ENCODE measurements around the gene AUNIP. TPM values are rescaled to one million over a fixed set of nuclear protein-coding genes. Genes with fewer than 3 reads are reported as not detected.
A peak's percentile ranks its signal among the peaks of the same experiment; 100 is the strongest.

Gene AUNIP
- total RNA-seq, 1 experiment from 2014 or later, result 15.8 TPM

DNA sequence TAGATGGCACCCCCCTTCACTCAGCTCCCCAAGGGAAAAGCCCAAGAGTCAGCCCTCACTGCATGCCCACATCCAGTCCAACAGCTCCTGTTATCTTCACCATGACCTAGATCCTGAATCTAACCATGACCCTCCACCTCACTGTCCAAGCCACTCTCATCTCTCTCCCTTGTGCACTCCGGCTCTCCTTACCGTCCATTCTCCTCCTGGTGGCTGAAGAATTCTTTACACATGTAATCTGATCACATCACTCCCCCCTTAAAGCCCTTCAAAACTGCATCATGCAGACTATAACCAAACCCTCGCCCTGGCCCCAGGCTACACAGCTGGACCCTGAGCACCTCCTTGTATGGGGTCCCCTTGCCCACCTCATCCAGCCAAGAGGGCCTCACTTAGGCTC is 30.2 kb upstream of the AUNIP start:
- no peak for DNase-seq (ENCODE audit: low read depth)

DNA sequence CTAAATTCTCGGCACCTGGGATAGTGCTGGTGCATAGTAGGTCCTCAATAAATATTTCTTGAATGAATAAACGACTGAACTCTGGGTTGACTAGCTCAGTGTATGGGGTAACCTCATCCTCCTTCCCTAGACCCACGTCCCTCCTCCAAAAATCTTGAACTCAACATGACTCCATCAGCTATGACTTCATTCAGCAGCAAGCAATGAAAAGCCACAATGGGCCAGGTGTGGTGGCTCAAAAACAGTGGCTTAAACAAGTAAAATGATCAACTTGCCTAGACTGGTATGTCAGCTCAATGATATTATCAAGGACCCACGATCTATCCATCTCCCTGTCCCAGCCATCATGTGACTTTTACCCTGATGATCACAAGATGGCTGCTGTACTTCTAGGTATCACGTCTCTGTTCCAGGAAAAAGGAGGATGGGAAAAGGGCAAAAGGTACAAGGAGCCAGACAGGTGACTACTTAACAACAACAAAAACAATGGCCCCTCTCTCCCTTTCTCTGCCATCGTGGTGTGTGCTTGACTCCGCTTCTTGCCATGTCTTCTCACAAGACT is 29.2 kb upstream of the AUNIP start:
- DNase-seq (ENCODE audit: low read depth), result no peak

GRCh38 chr1:25885602-25886001 is 26.3 kb upstream of the AUNIP start:
- no peak for DNase-seq (ENCODE audit: low read depth)

GRCh38 chr1:25881266-25881665 is 22.0 kb upstream of the AUNIP start:
- DNase-seq (ENCODE audit: low read depth), result no peak

DNA sequence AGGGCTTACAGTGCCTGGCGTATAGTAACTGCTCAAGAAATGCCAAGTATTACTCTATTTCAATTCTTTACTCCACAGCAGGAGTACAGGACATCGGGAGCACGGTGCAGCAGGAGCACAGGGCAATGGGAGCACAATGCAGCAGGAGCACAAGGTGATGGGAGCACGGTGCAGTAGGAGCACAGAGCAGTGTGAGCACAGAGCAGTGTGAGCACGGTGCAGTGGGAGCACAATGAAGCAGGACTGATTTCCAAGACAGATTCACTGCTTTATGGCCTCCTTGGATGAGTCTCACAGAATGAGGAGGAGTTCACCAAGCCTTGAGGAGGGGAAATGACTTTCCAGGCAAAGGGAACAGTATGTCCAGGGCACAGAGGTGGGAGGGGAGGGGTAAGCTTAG is 21.3 kb upstream of the AUNIP start:
- DNase-seq (ENCODE audit: low read depth), result no peak

DNA sequence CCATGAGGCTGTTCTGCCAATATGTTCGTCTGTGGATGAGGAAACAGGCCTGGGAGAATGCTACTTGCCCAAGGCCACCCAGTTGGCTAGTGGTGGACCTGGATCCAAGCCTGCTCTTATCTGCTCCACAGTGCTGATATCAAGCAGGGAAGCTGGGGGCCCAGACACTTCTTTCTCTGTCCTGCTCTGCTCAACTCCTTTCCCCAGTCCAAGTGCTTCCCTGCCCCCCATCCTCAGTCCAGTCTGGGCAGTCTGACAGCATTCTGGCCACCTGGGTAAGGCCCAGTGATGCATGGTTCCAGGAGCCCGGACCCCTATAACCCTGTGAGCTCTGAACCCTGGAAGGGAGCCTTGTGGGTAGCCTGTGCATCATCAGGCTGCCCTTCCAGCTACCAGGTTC is 20.4 kb upstream of the AUNIP start:
- DNase-seq (ENCODE audit: low read depth), result no peak

DNA sequence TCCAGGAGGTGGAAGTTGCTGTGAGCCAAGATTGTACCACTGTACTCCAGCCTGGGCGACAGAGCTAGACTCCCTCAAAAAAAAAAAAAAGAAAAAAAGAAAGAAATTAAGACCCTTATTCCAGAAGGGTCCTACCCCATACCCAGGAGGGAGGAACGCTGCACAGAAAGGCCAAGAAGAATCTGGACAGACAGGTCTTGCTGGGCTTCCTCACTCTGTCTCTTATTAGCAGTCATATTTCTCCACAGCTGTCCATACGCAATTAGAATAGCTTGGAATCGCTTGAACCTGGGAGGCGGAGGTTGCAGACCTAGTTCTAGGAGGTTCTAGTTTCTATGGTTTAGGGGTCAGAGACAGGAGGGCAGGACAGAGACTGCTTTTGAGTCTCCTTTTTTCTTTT is 19.4 kb upstream of the AUNIP start:
- DNase-seq (ENCODE audit: low read depth), result no peak

DNA sequence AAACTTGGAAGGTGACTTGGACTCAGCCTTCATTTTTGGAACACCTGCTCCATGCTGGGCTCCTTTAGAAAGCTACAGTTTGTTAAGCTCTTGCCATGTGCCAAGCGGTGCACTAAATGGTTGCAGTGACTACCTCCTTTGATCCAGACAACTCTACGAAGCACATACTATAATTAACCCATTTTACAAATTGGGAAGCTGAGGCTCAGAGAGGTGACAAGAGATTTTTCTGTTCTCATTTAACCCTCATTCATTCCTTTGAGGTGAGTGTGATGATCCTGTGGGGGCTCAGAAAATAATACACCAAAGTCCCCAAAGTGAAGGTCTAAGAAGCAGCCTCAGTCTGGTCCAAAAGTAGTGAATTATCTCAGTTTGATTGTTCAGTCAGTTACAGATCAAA is 17.9 kb upstream of the AUNIP start:
- no peak for DNase-seq (ENCODE audit: low read depth)

DNA sequence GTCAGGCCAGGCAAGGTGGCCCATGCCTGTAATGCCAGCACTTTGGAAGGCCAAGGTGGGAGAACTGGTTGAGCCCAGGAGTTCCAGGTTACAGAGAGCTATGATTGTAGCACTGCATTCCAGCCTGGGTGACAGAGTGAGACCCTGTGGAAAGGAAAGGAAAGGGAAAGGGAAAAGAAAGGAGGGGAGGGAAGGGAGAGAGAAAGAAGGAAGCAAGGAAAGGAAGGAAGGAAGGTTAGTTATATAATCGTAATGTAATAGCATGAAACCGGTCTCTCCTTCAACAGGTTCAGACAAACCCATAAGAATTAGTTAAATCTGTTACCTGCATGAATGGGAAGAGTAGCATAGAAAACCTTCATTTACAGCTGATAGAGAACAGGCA is 17.4 kb upstream of the AUNIP start:
- DNase-seq (ENCODE audit: low read depth), result no peak

- DNase-seq (ENCODE audit: low read depth), result no peak
Observed at GRCh38 chr1:25875856-25876692, 16.8 kb upstream of the AUNIP start.

GRCh38 chr1:25875154-25875855 is 16.0 kb upstream of the AUNIP start, which contains the start of gene PAQR7:
TSS of gene PAQR7 (minus strand) at chr1:25875708. CDS start at chr1:25863839, 11,869 bp downstream.
- DNase-seq (ENCODE audit: low read depth), result peak; percentile 62

DNA sequence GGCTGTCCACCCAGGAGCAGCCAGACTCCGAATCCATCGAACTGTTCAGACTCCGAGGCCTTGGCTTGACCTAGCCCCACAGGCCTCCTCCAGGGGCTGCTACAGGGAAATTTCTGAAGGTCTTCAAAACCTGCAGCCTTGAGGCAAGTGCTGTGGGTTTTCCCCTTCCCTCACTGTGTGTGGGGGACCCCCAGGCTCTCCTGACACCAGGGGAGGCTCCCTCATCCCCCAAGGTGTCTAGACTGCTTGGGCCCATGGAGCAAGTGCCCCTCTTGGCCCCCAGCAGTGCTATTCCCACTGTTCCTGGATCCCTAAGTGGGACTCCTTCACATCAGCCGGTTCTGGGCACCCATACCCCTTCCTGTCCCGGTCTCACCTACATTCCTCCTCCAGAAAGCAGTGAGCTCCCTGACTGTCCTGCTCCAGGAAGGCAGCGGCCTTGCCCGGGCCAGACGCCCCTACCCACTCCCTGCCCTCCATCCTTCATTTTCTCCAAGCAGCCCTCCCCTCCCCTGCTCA is 15.4 kb upstream of the AUNIP start:
- DNase-seq (ENCODE audit: low read depth), result no peak

DNA sequence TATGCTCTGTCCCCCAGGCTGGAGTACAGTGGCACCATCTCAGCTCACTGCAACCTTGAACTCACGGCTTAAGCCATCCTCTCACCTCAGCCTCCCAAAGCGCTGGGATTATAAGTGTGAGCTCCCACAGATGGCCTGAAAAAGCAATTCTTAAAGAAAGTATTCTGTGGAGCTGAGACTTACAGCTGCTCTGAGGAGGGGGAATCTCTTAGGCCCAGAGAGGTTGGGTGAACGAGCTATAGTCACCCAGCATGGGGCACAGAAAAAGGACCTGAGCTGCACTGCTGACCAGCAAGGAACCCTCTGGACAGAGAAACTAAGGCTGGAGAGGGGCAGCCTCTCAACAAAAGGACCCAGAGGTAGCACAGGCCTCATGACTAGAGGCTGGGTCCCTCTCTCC is 15.0 kb upstream of the AUNIP start:
- DNase-seq (ENCODE audit: low read depth), result no peak

DNA sequence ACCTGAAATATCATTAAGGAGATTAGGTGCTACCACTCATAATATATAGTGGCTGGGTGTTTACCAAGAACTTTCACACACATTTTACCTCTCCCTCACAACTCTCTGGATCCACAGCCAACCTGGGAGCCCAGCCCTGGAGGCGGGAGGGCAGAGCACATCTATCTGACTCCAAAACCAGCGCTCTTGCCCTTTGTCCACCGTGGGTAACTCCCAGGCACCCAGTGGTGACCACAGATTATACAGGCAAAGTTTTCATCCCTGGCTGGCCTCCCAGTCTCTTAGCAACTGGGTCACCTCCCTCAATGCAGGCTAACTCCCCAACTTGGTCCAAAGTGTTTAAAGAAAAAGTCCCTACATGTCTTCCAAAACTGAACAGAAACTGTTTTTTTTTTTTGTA is 13.9 kb upstream of the AUNIP start:
- DNase-seq (ENCODE audit: low read depth), result no peak

DNA sequence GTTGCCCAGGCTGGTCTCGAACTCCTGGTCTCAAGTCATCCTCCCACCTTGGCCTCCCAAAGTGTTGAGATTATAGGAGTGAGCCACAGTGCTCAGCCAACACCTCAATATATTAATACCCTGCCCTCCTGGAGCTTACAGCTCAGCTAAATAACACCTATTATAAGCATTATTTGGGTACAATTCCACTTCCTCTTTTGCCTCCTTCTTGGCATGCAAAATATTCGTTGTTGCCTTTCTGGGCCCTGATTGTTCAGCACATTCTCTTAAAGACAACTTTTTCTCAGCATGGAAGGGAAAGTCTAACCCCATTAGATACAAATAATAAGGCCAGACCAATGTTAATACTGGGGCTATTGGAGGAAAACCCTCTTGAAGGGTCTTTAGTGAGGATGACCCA is 13.5 kb upstream of the AUNIP start:
- DNase-seq (ENCODE audit: low read depth), result no peak

GRCh38 chr1:25871704-25872494 is 12.6 kb upstream of the AUNIP start:
- DNase-seq (ENCODE audit: low read depth), result no peak

- no peak for DNase-seq (ENCODE audit: low read depth)
Observed at GRCh38 chr1:25871086-25871703, 11.9 kb upstream of the AUNIP start.

GRCh38 chr1:25870614-25871013 is 11.4 kb upstream of the AUNIP start:
- no peak for DNase-seq (ENCODE audit: low read depth)

- no peak for DNase-seq (ENCODE audit: low read depth)
Observed at GRCh38 chr1:25869909-25870606, 10.8 kb upstream of the AUNIP start.

DNA sequence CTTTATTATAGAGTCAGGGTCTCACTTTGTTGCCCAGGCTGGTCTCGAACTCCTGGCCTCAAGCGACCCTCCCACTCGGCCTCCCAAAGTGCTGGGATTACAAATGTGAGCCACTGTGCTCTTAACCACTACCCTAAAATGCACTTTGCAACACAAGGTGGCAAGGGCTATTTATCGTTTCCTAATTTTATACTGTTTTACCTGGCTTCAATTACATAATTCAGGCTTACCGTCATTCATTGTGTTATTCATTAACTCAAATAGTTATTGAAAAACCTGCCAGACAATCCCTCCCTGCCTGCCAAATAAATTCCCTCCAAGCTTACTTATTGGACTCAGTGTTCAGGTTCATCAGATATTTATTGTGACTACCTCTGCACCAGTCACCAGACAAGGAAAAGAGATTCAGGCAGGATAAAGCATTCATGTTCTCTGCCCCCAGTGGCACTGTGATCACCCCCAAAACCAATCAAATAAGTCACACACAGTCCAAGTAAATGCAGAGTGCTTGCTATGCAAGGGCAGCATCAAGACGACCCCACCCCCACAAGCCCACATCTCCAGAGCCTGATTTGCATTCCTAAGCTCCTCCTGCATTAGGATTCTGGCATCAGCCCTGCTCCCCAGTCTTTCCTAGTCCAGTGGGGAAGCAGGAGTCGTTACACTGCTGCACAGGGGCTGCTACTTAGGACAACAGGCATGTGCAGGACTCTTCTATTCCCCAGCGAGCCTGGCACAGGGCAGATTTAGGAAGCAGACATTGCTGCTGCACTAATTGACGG is 8.1 kb upstream of the AUNIP start:
- DNase-seq (ENCODE audit: low read depth), result no peak

All from HT1080 (cell line).